Iris pigment epithelial cell (primary cell): Measurements from ENCODE around the gene HES4.
A peak's percentile ranks its signal among the peaks of the same experiment; 100 is the strongest.
"Not testable (repeated sequence)": the region's sequence is repeated elsewhere in the genome, so short reads cannot be mapped to it uniquely, and the experiment has no call there.

Experiments used
- DNase-seq: peaks from one replicate; pipeline ENCODE4 v3.0.0-alpha.2; 2011; ENCODE audit warnings: low read depth

HES4 gene

DNA sequence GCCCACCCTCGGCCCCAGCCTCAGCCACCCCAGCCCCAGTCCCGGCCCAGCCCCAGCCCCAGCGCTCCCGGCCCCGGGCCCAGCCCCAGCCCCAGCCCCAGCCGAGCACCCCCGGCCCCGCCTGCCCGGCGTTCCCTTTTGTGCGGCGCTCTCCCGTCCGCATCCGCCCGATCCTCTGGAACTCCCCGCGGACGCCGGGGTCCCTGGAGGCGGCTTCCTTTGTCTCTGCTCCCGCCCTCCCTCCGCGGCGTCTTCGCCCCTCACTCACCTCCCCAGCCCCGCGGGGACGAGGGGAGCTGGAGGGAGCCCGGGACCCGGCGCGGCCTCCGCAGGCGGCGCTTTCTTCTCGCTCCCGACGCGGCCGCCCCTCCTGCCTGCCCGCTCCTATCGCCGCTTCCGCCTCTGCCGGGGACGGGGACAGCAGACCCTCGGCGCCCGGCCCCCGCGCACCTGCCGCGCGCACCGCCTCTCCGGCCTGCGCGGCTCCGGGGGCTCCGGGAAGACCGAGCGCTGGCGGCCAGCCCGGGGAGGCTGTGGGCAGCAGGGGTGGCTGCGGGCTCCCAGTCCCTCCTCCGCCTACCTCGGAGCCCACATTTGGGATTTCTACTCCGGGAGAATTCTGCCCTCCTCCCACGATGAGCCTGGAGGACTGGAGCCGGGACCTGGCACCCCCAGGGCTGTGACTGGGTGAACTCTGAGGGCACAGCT is 34.0 kb upstream of the HES4 start:
- no peak for DNase-seq

DNA sequence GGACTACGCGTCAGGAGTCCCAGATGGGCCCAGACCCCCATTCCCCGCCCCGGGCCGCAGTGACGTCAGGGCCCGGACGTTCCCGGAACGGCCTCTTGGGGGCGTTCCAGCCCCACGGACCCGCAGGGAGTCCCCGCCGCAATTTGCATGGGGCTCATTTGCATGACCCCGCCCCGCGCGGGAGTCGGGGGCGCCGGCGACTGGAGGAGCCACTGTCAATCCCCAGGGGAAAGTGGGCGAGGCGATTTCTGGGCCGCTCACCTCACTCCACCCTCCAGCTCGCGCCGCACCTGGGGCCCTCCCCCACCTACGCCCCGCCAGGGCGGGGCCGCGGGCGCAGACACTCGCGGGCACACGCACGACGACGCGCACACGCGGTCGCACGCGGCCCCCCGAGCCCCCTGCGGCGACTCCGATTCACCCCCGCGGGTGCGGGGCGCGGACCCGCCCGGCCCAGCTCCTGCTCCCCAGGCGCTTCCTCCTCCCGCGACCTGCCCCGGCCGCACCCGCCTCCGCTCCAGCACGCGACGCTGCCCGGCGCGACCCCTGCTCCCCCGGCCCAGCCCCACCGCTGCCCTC is 33.2 kb upstream of the HES4 start:
- peak; percentile 82 for DNase-seq

DNA sequence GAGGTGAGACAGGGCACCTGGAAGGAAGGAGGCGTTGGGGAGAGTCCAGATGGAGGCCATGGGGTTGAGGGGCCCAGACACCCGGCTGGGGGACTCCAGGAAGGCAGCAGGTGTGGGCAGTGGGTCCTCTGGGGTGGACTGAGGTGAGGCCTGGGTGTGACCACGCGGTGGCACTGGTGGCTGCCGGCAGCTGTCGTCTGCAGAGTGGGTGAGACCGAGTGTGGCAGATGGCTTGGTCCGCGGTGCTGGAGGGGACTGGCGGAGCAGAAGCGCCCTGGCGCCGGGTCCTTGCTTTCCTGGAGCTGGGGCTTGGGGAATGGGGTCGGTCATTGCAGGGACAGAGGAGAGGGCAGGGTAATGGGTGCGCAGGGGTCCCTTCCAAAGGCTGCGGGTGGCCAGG is 32.5 kb upstream of the HES4 start:
- DNase-seq: no peak

DNA sequence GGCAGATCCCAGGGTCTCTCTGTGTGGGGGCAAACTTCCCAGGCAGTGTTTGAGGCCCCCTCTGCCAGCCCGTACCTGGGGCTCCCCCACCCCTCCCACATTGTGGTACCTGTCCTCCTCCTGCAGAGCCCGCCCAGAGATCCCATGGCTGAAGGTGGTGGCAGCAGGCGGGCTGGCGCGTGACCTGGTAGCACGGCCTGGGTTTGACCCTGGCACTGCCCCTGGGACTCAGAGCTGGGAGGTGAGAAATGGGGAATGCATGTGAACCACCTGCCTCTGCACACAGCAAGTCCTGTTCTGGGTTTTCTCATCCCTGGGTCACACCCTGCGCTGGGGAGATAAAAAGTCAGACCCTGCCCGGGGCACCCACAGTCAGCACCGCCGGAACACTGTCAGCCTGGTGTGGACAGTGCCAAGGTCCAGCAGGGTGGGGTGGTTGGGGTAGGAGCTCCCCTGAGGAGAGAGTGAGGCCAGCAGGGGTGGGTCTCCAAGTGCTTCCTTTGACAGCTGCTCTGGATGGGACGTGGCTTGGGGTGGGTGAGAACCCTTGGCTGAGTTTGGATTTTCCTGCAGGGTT is 31.9 kb upstream of the HES4 start:
- no peak for DNase-seq

DNA sequence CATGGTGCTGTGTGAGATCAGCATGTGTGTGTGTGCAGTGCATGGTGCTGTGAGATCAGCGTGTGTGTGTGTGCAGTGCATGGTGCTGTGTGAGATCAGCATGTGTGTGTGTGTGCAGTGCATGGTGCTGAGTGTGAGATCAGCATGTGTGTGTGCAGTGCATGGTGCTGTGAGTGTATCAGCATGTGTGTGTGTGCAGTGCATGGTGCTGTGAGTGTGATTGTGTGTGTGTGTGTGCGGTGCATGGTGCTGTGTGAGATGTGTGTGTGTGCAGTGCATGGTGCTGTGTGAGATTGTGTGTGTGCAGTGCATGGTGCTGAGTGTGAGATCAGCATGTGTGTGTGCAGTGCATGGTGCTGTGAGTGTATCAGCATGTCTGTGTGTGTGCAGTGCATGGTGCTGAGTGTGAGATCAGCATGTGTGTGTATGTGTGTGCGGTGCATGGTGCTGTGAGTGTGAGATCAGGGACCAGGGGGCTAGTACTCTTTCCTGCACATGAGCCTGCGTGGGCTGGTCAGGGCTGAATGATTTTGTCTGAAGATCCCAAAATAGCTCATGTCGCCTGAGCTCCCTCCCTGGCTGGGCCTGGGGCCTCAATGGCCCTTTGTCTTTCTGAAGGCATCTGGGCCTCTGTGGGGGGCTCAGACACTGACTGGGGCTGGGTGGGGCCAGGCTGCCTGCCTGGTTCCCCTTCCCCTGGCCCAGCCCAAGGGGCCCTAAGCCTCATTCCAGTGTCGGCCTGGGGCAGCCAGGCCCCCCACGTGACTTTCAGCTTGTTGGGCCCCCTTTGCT is 31.2 kb upstream of the HES4 start:
- DNase-seq: not testable (repeated sequence)

DNA sequence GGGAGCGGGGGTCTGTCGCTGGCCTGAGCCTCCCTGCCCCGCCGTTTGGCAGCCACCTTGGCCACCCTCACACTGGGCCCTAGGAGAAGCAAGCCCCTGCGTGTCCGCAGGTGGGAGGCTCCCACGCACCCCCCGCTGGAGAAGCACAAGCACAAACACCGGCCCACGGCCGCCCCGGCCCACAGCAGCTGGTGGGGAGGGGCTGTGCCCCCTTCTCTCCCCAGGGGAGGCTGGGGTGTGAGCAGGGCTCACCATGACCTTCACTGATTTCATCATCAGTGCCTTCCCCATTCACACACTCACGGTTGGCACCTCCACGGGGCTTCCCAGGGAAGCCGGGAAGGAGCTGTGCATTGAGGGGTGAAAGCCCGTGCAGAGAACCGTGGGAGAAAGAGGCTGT is 27.9 kb upstream of the HES4 start:
- DNase-seq: no peak

DNA sequence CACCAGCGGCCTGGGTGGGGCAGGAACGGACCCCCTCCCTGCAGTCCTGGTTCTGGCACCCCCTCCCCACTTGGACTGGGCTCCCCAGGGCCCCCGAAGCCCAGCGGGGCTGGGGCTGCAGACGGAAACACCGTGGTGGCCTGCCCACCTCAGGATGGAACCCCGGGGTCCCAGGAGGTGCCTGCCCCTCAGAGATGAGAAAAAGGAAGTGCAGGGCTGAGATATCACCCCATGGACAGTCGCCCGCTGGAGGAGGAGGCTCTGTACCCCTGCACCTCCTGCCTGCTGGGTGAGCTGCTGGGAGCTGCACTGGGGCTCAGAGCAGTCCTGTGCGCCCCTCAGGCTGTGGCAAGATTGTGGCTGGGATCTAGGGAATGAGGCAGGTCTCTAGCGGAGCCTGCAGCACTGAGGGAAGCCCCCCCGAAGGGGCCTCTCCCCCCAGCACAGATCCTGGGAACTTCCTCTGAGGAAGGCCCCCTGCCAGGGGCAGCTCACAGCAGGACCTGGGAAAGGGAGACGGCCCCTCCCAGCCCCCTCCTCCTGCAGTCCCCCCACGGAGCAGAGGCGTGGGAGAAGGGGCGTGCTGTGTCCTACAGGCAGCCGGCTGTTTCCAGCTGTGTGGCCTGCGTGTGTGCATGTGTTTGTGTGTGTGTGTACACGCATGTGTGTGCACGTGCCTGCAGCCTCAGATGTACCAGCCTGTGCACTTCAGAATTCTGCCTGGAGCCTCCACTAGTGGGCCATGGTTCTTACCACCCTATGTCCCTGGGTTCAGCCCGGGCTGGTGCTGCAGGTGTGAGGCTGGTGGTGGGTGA is 26.9 kb upstream of the HES4 start:
- DNase-seq: no peak

DNA sequence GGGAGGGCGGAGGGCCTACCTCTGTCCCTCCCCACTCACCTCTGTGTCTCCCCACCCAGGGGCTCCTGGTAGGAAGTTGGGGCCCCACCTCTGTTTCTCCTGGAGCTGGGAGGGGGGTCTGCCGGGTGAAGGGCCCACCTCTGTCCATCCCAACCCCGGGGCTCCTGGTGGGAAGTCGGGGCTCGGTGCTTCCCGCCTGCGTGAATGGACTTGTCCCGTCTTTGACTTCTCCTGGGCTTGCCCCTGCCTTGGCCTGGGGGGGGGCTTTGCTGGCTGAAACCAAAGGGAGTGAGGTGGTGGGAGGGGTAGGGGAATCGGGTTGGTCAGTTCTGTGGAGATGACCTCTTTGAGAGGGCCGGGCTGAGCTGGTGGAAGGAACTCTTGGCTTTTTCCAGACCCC is 25.8 kb upstream of the HES4 start:
- DNase-seq: no peak

DNA sequence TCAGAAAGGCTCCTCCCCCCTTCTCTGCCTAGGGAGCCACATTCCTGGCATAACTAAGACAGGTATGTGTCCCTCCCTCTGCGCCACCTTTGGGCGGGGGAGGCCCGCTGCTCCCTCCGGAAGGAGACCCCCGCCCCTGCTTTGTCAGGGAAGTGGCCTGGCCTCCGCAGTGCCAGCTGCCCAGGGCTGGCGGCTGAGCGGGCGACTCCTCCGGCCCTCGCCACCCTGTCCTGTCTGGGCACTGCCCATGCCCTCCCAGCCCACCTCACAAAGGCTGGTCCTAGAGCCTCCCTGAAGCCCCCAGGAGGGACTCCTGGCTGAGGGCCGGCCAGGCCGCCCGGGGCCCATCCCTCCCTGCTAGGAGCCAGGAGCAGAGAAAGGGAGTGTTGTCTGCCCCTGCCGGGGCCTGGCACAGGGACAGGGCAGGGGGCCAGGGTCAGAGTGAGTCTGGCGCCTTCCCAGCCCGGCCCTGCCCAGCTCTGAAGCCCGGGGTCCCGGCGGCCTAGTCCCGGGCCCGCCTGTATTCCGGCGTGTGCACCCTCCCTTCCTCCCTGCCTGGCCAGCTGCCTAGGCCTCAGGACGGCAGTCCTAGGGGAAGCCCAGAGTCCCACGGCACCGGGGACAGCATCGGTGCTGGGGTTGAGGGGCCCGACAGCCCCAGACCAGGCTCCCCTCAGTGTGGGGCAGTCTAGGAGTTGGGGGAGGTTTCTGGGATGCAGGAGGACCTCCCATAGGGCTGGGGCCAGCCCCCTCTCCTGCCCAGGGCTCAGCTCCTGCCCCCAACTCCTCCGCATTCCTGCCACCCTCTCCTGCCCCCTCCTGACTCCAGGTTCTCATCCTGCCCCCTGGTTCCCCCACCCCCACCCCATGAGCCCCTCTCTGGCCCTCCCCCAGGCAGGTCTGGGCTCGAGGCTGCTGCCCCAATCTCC is 25.1 kb upstream of the HES4 start:
- peak; percentile 33 for DNase-seq

DNA sequence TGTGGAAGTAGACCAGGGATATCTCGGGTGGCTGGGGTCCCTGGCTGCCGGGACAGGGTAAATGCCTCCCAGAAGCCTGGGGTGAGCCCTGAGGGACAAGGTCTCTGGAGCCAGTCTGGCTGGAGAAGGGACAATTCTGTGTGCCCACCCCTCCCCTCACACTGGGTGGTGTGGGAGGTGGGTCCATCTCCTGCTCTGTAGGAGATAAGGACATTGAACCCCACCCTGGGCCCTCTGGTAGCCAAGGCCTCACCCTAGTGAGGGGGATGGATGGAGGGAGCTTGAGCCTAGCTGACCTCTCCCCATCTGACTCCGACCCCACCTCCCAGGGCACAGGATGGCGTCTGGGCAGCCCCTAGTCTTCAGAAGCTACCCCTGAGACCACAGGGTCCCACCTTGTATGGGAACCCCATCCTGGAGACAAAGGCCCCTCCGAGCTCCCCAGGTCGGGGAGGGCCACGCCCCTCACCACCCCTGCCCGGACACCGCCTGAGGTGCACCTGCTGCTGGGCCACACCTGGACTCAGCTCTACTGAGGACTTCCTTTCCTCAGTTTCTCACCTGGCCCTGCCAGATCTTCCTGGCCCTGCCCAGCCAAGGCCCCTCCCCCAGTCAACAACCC is 24.4 kb upstream of the HES4 start:
- DNase-seq: no peak

DNA sequence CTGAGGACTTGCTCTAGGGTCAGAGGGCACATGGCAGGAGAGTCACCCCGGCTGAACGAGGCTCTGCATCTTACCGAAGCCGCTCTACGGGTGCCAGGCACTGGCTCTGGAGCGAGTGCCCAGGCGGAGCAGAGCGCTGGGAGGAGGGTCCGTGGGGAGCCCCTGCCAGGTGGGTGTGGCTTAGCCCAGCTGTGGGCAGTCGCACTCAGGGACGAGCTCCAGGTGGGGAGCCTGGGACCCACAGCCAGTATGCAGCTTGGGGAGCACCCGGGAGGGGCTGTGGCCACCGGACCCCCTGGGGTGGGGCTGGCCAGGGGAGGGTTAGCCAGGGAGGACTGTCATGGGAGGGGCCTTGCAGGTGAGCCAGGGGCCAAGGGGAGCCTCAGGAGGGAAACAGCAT is 23.8 kb upstream of the HES4 start:
- no peak for DNase-seq

DNA sequence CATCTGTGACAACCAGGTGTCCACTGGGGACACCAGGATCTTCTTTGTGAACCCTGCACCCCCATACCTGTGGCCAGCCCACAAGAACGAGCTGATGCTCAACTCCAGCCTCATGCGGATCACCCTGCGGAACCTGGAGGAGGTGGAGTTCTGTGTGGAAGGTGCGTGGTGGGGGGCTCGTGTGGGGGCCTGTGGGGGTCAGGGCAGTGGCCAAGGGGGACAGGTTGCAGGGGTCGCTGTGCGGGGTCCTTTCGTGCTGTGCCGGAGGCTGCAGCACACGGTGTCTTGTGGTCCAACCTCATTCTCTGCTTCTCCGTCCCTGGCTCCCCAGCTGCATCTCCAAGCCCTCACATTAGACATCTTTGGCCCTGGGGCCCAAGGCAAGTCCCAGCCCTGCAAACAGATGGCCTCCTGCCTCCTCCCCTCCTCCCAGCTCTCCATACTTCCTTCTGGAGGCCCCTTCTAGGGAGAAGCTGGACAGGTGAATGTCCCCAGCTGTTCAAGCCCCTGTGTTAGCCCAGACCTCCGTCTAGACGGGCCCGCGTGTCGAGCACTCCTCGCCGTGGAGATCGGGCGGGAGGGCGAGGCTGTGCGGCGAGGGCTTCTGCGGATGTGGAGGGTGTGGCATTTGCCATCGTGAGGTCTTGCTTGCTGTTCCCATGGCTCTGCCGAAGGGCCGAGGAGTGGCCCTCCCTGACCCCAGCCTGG is 22.6 kb upstream of the HES4 start:
- no peak for DNase-seq

DNA sequence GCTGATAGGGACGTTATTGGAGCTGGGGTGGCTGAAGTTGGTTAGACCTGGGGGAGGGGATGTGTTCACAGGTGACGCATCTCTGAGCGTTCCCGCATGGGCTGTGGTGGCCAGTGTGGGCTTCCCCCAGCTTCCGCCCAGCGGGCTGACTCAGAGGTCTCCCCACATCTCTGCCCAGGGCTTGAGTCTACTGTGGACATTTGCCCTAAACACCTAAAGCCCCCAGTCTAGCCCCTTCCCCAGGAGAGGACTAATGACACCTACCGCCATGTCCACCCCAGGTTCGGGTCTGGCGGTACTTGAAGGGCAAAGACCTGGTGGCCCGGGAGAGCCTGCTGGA is 22.0 kb upstream of the HES4 start:
- peak; percentile 82 for DNase-seq

DNA sequence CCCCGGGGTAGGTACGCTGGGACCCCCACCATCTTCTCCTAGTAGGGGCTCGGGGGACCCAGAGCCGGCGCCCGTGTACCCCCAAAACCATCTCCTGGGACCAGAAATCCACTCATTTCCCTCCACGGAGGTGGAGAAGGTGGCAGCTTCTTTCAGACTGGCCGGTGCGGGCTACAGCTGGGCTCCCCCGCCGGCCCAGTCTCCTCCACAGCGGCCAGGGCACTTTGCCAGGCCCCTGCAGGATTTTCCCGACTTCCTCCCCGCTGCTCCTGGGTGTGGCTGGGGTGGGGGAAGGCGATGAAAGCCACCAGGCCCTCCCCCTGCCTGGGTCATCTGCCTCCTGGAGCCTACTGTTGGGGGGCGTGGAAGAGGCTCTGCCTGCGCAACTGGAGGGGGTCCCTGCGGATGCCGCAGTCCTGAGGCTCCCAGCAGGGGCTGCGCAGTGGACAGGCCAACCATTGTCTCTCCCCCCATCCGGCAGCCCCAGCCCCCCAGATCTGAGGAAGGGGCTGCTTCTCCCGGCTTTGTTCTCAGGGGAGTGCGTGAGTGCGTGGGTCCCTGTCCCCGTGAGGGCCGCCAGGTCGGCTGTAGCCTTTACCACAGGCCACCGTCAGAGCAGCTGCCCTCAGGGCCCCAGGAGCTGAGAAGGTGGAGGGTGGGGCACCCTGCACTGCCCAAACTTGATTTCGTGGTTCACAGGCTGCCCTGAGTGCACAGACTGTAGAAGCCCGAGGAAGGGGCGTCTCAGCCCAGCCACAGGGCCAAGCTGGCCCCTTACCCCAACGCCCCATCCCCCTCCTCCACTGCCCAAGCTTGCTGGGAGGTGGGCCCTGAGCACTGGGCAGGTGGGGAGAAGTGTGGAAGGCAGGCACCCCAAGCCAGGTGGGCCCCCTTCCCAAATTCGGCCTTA is 21.4 kb upstream of the HES4 start:
- peak; percentile 75 for DNase-seq

DNA sequence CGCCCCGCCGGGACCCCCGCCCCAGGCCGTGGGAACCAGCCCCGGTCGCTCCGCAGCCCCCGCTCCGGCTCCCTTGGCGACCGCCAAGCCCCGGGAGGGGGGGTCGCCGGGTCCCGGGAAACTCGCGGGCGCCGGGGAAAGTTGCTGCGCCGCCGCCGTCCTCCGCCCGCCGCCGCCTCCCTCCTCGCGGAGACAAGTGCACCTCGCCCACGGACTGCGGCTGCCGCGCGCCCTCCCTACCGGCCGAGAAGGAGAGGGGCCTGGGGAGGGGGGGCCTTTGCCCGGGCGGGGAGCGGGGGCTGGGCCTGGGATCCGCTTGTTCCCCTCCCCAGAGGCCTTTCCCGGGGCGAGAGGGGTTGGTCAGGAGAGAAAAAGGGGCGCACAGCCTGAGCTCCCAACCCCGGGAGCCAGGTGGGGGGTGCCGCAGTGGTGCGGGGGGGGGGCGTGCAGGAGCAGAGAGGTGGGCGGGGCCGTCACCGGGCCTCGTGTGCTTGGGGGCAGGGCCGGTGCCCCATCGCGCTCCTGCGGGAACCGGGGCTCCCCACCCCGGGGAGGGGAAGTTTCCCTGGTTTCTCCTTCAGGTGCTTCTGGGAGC is 20.6 kb upstream of the HES4 start:
- peak; percentile 28 for DNase-seq

DNA sequence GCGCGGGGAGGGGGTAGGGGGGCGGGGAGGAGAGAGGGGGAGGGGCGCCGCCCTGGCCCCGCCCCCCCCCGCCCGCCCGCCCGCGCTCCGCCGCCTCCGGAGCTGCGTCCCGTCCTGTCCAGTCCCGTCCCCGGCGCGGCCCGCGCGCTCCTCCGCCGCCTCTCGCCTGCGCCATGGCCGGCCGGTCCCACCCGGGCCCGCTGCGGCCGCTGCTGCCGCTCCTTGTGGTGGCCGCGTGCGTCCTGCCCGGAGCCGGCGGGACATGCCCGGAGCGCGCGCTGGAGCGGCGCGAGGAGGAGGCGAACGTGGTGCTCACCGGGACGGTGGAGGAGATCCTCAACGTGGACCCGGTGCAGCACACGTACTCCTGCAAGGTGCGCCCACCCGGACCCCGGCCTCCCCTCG is 20.1 kb upstream of the HES4 start, which contains the start of gene AGRN:
Gene AGRN, plus strand, starts transcription at position 121 of the 405 bp plus-strand sequence. Its CDS starts 53 bp downstream, at position 174.
- peak; percentile 25 for DNase-seq

DNA sequence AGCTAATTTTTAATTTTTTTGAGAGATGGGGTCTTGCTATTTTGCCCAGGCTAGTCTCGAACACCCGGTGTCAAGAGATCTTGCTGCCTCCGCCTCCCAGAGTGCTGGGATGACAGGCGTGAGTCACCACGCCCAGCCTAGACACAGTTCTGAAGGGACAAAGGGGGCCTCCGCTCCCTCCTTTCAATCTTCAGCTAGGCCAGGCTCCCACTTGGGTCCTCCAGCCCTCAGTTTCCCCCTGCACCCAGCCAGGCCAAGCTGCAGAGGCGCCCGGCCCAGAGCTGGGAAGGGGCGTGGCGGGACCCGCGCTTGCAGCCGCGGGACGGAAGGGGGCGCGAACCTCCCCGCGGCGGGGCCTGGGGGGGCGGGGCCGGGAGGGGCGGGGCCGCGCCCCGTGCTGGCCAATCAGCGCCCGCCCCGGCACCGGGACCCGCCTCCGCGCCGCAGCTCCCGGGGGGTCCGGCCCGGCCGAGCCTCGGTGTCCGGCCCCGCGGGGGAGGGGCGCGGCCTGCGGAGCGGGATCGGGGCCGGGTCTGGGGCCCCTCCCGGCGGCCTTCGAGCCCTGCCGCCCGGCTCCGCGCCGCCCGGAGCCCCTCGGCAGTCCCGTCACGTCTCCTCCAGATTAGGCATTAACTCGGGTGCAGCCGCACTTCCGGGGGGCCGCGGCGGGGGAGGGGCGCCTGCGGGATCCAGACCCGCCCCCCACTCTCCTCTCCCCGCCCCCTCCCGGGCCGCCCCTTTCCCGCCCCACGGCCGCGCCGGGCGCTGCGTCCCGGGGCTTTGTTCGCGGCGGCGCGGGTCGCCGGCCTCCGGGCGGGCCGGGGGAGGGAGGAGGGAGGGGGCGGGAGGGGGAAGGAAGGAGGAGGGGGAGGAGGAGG is 19.5 kb upstream of the HES4 start:
- peak; percentile 79 for DNase-seq
